Measurements from ENCODE around the gene CFAP57. TPM values are rescaled to one million over a fixed set of nuclear protein-coding genes. Genes with fewer than 3 reads are reported as not detected.
A peak's percentile ranks its signal among the peaks of the same experiment; 100 is the strongest.

CFAP57 gene
- total and polyA plus RNA-seq, 8 donors = 0.73 to 5.8 (median 3.5) TPM

GRCh38 chr1:43300378-43301094 is 128.4 kb downstream of the CFAP57 start, which contains the start of gene TIE1:
Gene TIE1, plus strand, starts transcription at chr1:43300982. Its CDS starts 90 bp downstream, at chr1:43301072.
- H3K27ac ChIP-seq = peak within 1 kb of the TSS; percentile 60 to 73
- peaks cover 5 to 23% of the 10 kb centered on the region in 2 donors for H3K4me1 ChIP-seq
- H3K9me3 ChIP-seq = no peaks in the 10 kb centered on the region
- peak in 2 of 4 donors; percentile 39 to 45 for DNase-seq
- H3K27me3 ChIP-seq = no peaks in the 10 kb centered on the region
- ATAC-seq = peak; percentile 34
- intact Hi-C loops (cut with DNase I) = no loop called here
- H3K36me3 ChIP-seq = no peaks in the 10 kb centered on the region
- no peak for TF ChIP-seq CTCF (IDR thresholded peaks at IDR 0.05)
- peak within 1 kb of the TSS; percentile 5 to 41 for H3K4me3 ChIP-seq

GRCh38 chr1:43302201-43302600 is 130.1 kb downstream of the CFAP57 start:
- H3K27me3 ChIP-seq = no peaks in the 10 kb centered on the region
- no peak for TF ChIP-seq CTCF (IDR thresholded peaks at IDR 0.05)

GRCh38 chr1:43302721-43303470 is 130.8 kb downstream of the CFAP57 start:
- Histone ChIP-seq H3K9me3 (no peaks in the 10 kb centered on the region), H3K27me3 (no peaks in the 10 kb centered on the region), H3K36me3 (peaks cover 0 to 8% of the 10 kb centered on the region in 2 donors), H3K4me3 (peak overlapping the region in 1 of 2 donors; percentile 41), H3K4me1 (peaks cover 5 to 34% of the 10 kb centered on the region in 2 donors), H3K27ac (peak overlapping the region; percentile 7 to 60)
- TF ChIP-seq CTCF (IDR thresholded peaks at IDR 0.05) = no peak
- ATAC-seq (no peak), DNase-seq (no peak)
- intact Hi-C loops (cut with DNase I) = no loop called here

More at GRCh38 chr1:43302201-43302600, 130.1 kb downstream of the CFAP57 start:
- Histone ChIP-seq H3K36me3 (peaks cover 0 to 2% of the 10 kb centered on the region in 2 donors), H3K9me3 (no peaks in the 10 kb centered on the region), H3K4me3 (peak overlapping the region in 1 of 2 donors; percentile 41), H3K4me1 (peaks cover 5 to 34% of the 10 kb centered on the region in 2 donors), H3K27ac (peak overlapping the region; percentile 60 to 73)
- peak in 2 of 4 donors; percentile 45 to 46 for DNase-seq
- intact Hi-C loops (cut with DNase I) = no loop called here
- ATAC-seq = no peak

- ATAC-seq (no peak), DNase-seq (no peak)
- Histone ChIP-seq H3K4me3 (peak overlapping the region in 1 of 2 donors; percentile 41), H3K9me3 (no peaks in the 10 kb centered on the region), H3K4me1 (peaks cover 5 to 34% of the 10 kb centered on the region in 2 donors), H3K27me3 (no peaks in the 10 kb centered on the region), H3K36me3 (peaks cover 0 to 8% of the 10 kb centered on the region in 2 donors), H3K27ac (no peak overlapping the region)
- intact Hi-C loops (cut with DNase I) = no loop called here
- TF ChIP-seq CTCF (IDR thresholded peaks at IDR 0.05) = no peak
Observed at GRCh38 chr1:43303471-43304313, 131.6 kb downstream of the CFAP57 start.

Small RNA genes lying within 50 kb of the gene (microRNA-seq; reads per million reads assigned to microRNA genes)
- gene MIR6733 = 0.27 to 0.67 reads per million in 2 donors

Other genes starting within 250 kb of the CFAP57 start
- gene SLC2A1, start 213.5 kb upstream of the CFAP57 start, total RNA-seq = 10 to 100 TPM; 10.5 to 12.1 TPM
- gene SLC2A1, start 213.5 kb upstream of the CFAP57 start, polyA plus RNA-seq (ENCODE audit: insufficient read length in 6 of 6) = 100 to 1,000 TPM in 1 of 6 donors, 10 to 100 TPM in 5; 40.3 to 109 (median 59.3) TPM
- 10 to 100 TPM; 32.1 to 55.1 TPM for gene EBNA1BP2, start within 50 bp of the CFAP57 start, total RNA-seq
- gene EBNA1BP2, start within 50 bp of the CFAP57 start, polyA plus RNA-seq (ENCODE audit: insufficient read length in 6 of 6) = 10 to 100 TPM; 42.0 to 54.0 (median 51.2) TPM
- 100 to 1,000 TPM; 104 to 202 TPM for gene TMEM125, start 97.7 kb downstream of the CFAP57 start, total RNA-seq
- gene TMEM125, start 97.7 kb downstream of the CFAP57 start, polyA plus RNA-seq (ENCODE audit: insufficient read length in 6 of 6) = 10 to 100 TPM; 36.1 to 44.0 (median 40.2) TPM
- 10 to 100 TPM; 13.1 to 22.5 TPM for gene C1orf210, start 113.3 kb downstream of the CFAP57 start, total RNA-seq
- 10 to 100 TPM in 1 of 6 donors, 1 to 10 TPM in 5; 8.5 to 12.9 (median 9.1) TPM for gene C1orf210, start 113.3 kb downstream of the CFAP57 start, polyA plus RNA-seq (ENCODE audit: insufficient read length in 6 of 6)
- 10 to 100 TPM; 38.5 to 67.8 TPM for gene TIE1, start 128.7 kb downstream of the CFAP57 start, total RNA-seq
- 100 to 1,000 TPM in 3 of 6 donors, 10 to 100 TPM in 3; 87.6 to 110 (median 98.3) TPM for gene TIE1, start 128.7 kb downstream of the CFAP57 start, polyA plus RNA-seq (ENCODE audit: insufficient read length in 6 of 6)
- gene MPL, start 165.5 kb downstream of the CFAP57 start, total RNA-seq = under 1 TPM; 0.24 to 0.67 TPM
- gene MPL, start 165.5 kb downstream of the CFAP57 start, polyA plus RNA-seq (ENCODE audit: insufficient read length in 6 of 6) = 1 to 10 TPM; 1.0 to 1.4 (median 1.3) TPM
- 10 to 100 TPM in 1 of 2 donors, 1 to 10 TPM in 1; 7.9 to 18.0 TPM for gene CDC20, start 186.7 kb downstream of the CFAP57 start, total RNA-seq
- 10 to 100 TPM; 30.3 to 73.7 (median 32.9) TPM for gene CDC20, start 186.7 kb downstream of the CFAP57 start, polyA plus RNA-seq (ENCODE audit: insufficient read length in 6 of 6)
- gene ELOVL1, start 195.7 kb downstream of the CFAP57 start, total RNA-seq = 100 to 1,000 TPM; 118 to 144 TPM
- gene ELOVL1, start 195.7 kb downstream of the CFAP57 start, polyA plus RNA-seq (ENCODE audit: insufficient read length in 6 of 6) = 10 to 100 TPM; 64.9 to 83.7 (median 78.2) TPM
- gene MED8, start 217.5 kb downstream of the CFAP57 start, total RNA-seq = 10 to 100 TPM; 40.3 to 48.5 TPM
- gene MED8, start 217.5 kb downstream of the CFAP57 start, polyA plus RNA-seq (ENCODE audit: insufficient read length in 6 of 6) = 10 to 100 TPM; 32.1 to 37.6 (median 36.2) TPM
- 10 to 100 TPM; 40.1 to 68.0 TPM for gene SZT2, start 217.6 kb downstream of the CFAP57 start, total RNA-seq
- 10 to 100 TPM; 25.3 to 38.1 (median 30.8) TPM for gene SZT2, start 217.6 kb downstream of the CFAP57 start, polyA plus RNA-seq (ENCODE audit: insufficient read length in 6 of 6)